Measurements from ENCODE around the gene ASS1. TPM values are rescaled to one million over a fixed set of nuclear protein-coding genes. Genes with fewer than 3 reads are reported as not detected.

Gene ASS1
- total RNA-seq, 1 donor from 2014 or later: 65.5 TPM

DNA sequence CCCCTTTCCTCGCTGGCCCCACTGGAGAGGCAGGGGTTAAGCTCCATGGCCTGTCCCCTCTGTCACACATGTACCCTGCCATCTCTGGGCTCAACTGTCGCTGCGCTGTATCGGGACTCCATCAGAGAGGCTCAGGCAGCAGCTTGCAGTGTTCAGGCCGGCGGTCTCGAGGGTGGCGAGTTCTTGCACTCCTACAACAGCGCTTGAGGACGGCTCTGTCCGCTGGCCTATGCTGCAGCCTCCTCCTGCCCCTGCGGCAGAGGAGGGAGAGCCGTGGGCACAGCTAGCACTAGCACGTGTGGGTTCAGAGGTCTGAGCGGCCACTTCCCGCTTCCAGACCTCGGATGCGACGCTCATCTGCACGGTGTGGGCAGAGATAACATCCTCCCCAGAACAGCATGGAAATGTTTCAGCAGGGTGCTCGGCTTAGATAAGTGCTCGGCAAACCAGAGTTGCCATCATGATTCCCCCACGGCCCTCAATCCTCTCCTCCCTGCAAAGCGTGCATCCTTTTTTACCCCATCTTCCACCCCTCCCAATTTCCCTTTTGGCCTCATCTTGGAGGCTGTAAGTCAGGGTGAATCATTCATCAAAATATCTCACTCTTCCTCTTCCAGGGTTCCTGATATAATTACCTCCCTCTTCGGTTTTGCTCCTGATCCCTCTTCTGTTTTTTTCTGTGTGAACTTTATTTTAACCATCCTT is 92.7 kb downstream of the ASS1 start:
- intact Hi-C loops (cut with micrococcal nuclease): no loop called here
- ATAC-seq (no peak), DNase-seq (peak; percentile 43)

DNA sequence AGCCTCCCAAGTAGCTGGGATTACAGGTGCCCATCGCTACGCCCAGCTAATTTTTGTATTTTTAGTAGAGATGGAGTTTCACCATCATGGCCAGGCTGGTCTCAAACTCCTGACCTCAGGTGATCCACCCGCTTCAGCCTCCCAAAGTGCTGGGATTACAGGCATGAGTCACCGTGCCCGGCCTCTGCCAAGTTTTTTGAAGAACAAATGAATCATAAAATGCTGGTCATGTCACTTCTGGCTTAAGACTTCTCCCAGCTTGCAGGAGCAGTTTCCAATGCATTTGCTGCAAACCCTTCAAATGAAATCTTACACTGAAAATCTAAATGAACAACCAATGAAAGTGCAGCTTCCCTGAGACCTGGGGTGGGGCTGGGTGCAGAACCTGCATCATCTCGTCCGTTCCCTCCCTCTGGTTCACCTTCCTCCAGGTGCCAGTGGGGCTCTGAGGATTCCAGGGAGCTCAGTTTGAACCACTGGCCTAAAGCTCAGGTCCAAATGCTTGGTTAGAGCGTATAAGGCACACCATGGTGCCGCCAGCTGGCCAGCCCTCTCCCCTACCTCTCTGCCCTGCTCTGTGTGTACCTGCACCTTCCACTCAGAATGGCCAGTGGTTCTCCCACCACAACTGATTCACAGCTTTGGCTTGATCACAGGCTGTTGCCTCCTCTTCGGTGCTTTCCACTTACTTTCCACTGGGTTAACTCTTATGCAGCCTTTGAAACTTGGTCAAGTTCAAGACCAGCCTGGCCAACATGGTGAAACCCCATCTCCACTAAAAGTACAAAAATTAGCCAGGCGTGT is 94.9 kb downstream of the ASS1 start:
- ATAC-seq (no peak), DNase-seq (no peak)
- intact Hi-C loops (cut with micrococcal nuclease): no loop called here

DNA sequence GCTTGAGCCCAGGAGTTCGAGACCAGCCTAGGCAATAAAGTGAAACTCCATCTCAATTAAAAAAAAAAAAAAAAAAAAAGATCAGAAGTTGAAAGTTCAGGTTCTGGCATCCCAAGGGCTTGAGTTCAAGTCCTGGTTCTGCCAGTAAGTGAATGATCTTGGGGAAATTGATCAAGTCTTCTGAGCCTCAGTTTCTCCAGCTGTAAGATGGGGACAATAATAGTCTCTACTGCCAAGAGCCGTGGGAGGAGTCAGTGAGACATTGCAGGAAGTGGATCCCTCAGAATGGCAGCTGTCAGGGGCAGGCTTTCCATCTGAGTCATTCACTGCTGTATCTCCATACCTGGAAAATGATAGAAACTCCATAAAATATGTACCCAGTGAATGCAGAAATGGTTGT is 96.8 kb downstream of the ASS1 start:
- intact Hi-C loops (cut with micrococcal nuclease): no loop called here
- ATAC-seq (no peak), DNase-seq (no peak)

DNA sequence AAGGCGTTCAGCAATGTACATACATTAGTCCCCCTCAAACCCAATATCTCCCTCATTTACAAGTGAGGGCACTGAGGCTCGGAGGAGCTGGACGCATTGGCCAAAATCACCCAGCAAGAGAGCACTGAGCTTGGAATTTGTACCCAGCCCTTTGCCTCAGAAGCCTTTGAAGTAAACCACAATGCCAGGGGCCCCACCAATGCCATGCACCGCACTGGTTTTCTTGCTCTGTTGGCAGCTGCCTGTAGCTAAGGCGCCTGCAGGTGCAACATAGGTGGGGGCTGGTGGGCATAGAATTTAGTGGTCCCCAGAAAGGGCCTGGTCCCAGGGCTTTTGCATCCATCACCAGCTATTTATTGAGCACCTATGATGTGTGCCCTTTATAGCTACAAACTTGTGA is 97.3 kb downstream of the ASS1 start:
- ATAC-seq (no peak), DNase-seq (no peak)
- intact Hi-C loops (cut with micrococcal nuclease): no loop called here

DNA sequence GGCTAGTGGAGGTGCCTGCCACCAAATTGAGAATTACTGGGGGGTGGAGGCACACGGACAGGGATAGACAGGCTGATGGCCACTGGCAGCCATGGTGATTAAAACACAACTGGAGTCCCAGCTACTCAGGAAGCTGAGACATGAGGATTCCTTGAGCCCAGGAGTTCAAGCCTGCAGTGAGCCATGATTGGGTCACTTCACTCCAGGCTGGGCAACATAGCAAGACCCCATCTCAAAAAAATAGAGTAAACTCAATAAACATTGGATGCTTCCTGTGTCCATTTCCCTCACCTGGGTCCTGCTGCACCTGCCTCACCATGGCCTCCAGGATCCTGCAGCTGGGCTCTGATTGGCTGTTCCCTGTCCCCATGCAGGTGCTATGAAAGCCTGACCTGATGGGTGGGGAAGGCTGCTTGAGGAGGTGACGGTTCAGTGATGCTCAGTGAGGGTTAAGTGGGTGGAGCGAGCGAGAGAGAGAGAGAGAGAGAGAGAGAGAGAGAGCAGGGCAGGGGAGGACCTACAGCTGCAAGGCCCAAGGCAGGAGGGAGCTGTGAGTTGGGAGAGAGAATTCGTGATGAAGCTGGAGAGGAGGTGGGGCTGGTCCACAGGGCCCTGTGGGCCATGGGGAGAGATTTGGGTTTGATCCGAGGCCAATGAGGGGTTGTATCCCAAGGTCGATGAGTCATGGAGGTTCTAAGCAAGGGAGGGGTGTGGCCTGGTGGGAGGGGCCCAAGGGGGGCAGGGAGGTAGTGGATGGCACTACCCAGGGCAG is 97.9 kb downstream of the ASS1 start:
- DNase-seq (no peak), ATAC-seq (no peak)
- intact Hi-C loops (cut with micrococcal nuclease): no loop called here

DNA sequence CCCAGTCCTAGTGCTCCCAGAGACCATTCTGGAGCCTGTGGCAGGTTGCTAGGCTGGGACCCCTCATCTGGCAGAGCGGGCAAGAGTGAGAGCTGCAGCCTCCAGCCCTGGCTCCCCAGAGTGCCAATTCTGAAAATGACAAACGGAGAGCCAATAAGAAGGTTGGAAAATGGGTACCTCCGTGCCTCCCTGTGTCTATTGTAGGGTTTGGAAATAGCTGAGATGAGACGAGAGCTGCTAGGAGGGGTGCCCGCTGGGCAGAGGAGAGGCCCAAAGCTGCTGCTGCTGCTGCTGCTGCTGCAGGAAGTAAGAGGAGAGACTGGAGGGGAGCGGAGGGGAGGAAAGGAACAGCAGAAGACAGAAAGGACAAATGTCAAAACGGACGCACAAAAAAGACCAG is 98.6 kb downstream of the ASS1 start:
- ATAC-seq (no peak), DNase-seq (no peak)
- intact Hi-C loops (cut with micrococcal nuclease): no loop called here

DNA sequence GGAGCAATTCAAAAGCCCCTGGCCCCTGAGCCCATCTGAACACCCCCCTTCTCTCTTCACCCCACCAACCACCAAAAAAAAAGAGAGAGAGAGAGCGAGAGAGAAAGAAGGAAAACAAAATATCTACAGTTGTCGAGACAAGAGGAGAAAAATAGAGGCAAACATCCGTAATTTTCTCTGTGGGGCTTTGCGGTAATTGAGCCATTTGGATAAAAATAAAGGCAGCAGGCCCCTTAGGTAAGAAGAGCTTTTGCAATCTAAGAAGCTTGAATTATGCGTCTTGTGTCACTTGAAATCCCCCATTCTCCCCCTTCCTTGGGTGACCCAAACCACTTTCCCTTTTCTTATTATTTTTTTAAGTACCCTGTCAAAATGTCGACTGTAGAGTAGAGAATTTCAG is 99.1 kb downstream of the ASS1 start:
- intact Hi-C loops (cut with micrococcal nuclease): no loop called here
- DNase-seq (no peak), ATAC-seq (no peak)

DNA sequence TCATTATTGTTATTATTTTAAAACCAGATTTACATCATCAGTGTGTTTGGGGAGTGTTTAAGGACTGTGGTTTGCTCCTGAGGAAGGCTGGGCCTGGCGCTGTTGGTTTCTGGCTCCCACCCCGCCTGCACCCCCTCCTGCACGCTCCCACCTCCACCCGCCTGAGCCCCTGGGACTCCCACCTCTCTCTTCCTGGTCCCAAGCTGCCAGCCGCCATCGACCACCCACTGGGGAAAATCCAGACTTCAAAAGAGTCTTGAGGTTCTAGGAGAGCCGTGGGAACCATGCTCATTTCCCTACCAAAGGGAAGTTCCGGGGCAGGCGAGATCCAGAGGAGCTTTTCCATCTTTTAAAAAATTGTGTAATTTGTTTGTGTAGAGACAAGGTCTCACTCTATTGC is 99.6 kb downstream of the ASS1 start:
- no peak for DNase-seq
- intact Hi-C loops (cut with micrococcal nuclease): no loop called here
- ATAC-seq: no peak

DNA sequence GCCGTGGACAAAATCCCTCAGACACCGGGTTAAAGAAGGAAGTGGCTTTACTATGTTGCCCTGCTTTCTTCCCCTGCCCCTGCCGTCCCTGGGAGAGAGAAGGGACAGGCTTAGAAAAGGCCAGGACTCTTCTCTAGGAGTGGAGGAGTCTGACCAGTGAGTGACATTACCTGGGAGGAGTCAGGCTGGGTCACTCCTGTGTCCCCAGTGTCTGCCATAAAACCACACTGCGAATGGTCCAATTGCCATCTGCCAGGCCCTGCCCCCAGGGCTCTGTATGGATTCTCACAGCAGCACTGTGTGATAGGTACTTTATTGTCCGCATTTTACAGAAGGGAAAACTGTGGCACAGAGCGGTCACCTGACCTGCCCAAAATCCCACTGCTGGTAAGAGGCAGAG is 103.3 kb downstream of the ASS1 start:
- DNase-seq: no peak
- ATAC-seq: no peak
- intact Hi-C loops (cut with micrococcal nuclease): no loop called here

DNA sequence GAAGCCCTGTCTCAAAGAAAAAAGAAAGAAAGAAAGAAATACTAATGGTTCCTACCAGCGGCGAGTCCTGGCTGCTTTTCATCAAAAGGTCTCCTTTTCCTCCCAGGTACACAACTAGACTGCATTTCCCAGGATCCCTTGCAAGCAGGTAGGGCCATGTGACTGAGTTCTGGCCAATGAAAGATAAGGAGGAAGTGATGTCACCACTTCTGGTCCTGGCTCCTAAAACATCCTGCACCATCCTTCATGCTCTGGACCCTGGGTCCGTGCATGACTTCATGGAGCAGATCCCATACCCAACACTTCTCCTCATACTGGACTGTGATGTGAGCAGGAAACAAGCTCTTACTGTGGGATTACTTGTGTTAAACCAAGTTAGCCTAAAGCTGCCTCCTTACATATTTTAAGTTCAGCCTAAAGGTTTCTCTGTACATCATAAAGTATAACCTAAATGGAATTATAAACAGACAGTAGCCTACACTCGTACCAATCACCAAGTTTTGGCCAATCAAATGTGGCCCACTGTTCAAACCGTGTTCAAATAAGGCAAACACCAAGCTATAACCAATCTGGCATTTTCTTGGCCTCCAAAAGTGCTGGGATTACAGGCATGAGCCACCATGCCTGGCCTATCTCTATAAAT is 104.5 kb downstream of the ASS1 start:
- no peak for ATAC-seq
- intact Hi-C loops (cut with micrococcal nuclease): no loop called here
- DNase-seq: no peak

Other genes starting within 250 kb of the ASS1 start
- 7.3 TPM for gene HMCN2, start 179.2 kb upstream of the ASS1 start, total RNA-seq
- 24.1 TPM for gene FUBP3, start 134.6 kb downstream of the ASS1 start, total RNA-seq
- gene PRDM12, start 219.6 kb downstream of the ASS1 start, total RNA-seq: not detected
- gene EXOSC2, start 248.8 kb downstream of the ASS1 start, total RNA-seq: 12.5 TPM

Measured in left ventricle myocardium superior (tissue), 1 donor.